HEK293T (cell line): ENCODE results near the gene NCLN.

Experiments
- ARNT ChIP-seq: fragments of 450-650 bp; IDR thresholded peaks from 2 replicates; pipeline ENCODE4 v1.6.1; 2017; ENCODE audit warnings: mild to moderate bottlenecking
- BHLHE40 ChIP-seq: fragments of 450-650 bp; IDR thresholded peaks from 2 replicates; pipeline ENCODE4 v1.6.1; 2016; ENCODE audit warnings: mild to moderate bottlenecking, moderate library complexity, borderline replicate concordance
- CTBP1 ChIP-seq: fragments of 450-650 bp; IDR thresholded peaks from 2 replicates; pipeline ENCODE4 v1.6.1; 2016; ENCODE audit warnings: borderline replicate concordance
- ELF4 ChIP-seq: fragments of 450-650 bp; IDR thresholded peaks from 2 replicates; pipeline ENCODE4 v1.6.1; 2017; ENCODE audit warnings: antibody characterized with exemption
- FOXA1 ChIP-seq: fragments of 450-650 bp; IDR thresholded peaks from 2 replicates; pipeline ENCODE4 v1.6.1; 2016; ENCODE audit warnings: mild to moderate bottlenecking
- FOXK2 ChIP-seq: fragments of 450-650 bp; IDR thresholded peaks from 2 replicates; pipeline ENCODE4 v1.6.1; 2016; ENCODE audit warnings: mild to moderate bottlenecking
- FOXM1 ChIP-seq: fragments of 450-650 bp; IDR thresholded peaks from 2 replicates; pipeline ENCODE4 v1.6.1; 2017; ENCODE audit warnings: mild to moderate bottlenecking, borderline replicate concordance
- NFRKB ChIP-seq: fragments of 450-650 bp; IDR thresholded peaks from 2 replicates; pipeline ENCODE4 v1.6.1; 2016; ENCODE audit warnings: mild to moderate bottlenecking, moderate library complexity
- SP1 ChIP-seq: fragments of 450-650 bp; IDR thresholded peaks from 2 replicates; pipeline ENCODE4 v1.6.1; 2017
- SUZ12 ChIP-seq: fragments of 450-650 bp; IDR thresholded peaks from 2 replicates; pipeline ENCODE4 v1.6.1; 2016; ENCODE audit warnings: mild to moderate bottlenecking
- TARDBP ChIP-seq: fragments of 450-650 bp; IDR thresholded peaks from 2 replicates; pipeline ENCODE4 v1.6.1; 2016
- ZNF384 ChIP-seq: fragments of 450-650 bp; IDR thresholded peaks from 2 replicates; pipeline ENCODE4 v1.6.1; 2016
- TF ChIP-seq, protein P1 (sequence below): fragments of 450-650 bp; IDR thresholded peaks from 2 replicates; pipeline ENCODE4 v1.6.1; 2016

GRCh38 chr19:3216874-3217273 lies 31.1 kb downstream of the NCLN start:
- TF ChIP-seq SUZ12: no peak
- no peak for TF ChIP-seq SP1
- TF ChIP-seq, protein P1, sequence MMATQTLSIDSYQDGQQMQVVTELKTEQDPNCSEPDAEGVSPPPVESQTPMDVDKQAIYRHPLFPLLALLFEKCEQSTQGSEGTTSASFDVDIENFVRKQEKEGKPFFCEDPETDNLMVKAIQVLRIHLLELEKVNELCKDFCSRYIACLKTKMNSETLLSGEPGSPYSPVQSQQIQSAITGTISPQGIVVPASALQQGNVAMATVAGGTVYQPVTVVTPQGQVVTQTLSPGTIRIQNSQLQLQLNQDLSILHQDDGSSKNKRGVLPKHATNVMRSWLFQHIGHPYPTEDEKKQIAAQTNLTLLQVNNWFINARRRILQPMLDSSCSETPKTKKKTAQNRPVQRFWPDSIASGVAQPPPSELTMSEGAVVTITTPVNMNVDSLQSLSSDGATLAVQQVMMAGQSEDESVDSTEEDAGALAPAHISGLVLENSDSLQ: no peak
- TF ChIP-seq FOXA1: no peak
- no peak for TF ChIP-seq ELF4
- TF ChIP-seq FOXM1: no peak
- TF ChIP-seq ARNT: no peak
- no peak for TF ChIP-seq ZNF384
- TF ChIP-seq FOXK2: no peak
- no peak for TF ChIP-seq BHLHE40
- no peak for TF ChIP-seq CTBP1
- TF ChIP-seq NFRKB: no peak
- no peak for TF ChIP-seq TARDBP
